ENCODE data around the gene ITPRIPL2. TPM values are rescaled to one million over a fixed set of nuclear protein-coding genes. Genes with fewer than 3 reads are reported as not detected.

The ITPRIPL2 gene
- total and polyA plus RNA-seq, 11 donors: 3.1 to 43.2 (median 14.1) TPM

DNA sequence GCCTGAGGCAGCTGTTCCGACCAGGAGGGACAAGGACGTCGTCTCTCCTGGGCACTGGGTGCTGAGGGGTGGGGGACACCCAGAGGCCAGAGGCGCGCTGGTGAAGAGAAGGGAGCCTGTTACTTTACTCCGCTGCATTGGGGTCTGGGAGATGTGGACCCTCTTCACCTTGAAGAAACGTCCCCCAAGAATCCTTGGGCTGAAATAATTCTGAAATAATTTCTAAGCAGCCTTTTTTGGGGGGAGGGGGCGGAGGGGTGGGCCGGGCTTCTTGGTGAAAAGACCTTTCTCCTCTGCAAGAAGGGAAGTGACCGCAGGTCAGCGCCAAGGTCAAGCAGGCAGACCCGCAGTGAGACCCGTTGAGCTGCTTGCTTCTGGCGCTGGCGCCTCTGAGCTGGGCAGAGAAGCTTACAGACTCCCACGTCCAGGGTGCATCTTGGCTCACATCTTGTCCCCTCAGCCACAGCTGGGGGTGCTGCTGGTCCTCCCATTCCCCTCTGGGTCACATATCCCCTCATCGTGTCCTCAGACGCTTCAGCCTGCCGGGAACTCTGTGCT lies 55.4 kb downstream of the ITPRIPL2 start:
- 23 to 29% (median 28%) methylated on average over 13 to 19 of the region's 19 CpGs for WGBS, 4 donors
- peaks cover 0 to 21% (median 6%) of the 10 kb centered on the region in 12 donors for H3K4me1 ChIP-seq
- no peak for DNase-seq
- intact Hi-C loops (cut with DNase I): loop anchor here in 7 of 10 donors (5.0 to 10.0 kb wide), 6 partner anchors 54 to 333 kb away; partner anchors contain the start of gene ITPRIPL2 (in 1 of the 7)
- no peaks in the 10 kb centered on the region for H3K9me3 ChIP-seq
- TF ChIP-seq POLR2A (IDR thresholded peaks at IDR 0.05): no peak
- TF ChIP-seq, protein P1, sequence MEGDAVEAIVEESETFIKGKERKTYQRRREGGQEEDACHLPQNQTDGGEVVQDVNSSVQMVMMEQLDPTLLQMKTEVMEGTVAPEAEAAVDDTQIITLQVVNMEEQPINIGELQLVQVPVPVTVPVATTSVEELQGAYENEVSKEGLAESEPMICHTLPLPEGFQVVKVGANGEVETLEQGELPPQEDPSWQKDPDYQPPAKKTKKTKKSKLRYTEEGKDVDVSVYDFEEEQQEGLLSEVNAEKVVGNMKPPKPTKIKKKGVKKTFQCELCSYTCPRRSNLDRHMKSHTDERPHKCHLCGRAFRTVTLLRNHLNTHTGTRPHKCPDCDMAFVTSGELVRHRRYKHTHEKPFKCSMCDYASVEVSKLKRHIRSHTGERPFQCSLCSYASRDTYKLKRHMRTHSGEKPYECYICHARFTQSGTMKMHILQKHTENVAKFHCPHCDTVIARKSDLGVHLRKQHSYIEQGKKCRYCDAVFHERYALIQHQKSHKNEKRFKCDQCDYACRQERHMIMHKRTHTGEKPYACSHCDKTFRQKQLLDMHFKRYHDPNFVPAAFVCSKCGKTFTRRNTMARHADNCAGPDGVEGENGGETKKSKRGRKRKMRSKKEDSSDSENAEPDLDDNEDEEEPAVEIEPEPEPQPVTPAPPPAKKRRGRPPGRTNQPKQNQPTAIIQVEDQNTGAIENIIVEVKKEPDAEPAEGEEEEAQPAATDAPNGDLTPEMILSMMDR (IDR thresholded peaks at IDR 0.05): no peak
- H3K4me3 ChIP-seq: peak overlapping the region in 10 of 12 donors; percentile 46 to 69 (median 60)
- H3K27me3 ChIP-seq: peaks cover 0 to 35% (median 15%) of the 10 kb centered on the region in 9 donors
- no peak for ATAC-seq
- peak overlapping the region in 4 of 12 donors; percentile 38 to 63 (median 57) for H3K27ac ChIP-seq
- H3K36me3 ChIP-seq: no peaks in the 10 kb centered on the region

DNA sequence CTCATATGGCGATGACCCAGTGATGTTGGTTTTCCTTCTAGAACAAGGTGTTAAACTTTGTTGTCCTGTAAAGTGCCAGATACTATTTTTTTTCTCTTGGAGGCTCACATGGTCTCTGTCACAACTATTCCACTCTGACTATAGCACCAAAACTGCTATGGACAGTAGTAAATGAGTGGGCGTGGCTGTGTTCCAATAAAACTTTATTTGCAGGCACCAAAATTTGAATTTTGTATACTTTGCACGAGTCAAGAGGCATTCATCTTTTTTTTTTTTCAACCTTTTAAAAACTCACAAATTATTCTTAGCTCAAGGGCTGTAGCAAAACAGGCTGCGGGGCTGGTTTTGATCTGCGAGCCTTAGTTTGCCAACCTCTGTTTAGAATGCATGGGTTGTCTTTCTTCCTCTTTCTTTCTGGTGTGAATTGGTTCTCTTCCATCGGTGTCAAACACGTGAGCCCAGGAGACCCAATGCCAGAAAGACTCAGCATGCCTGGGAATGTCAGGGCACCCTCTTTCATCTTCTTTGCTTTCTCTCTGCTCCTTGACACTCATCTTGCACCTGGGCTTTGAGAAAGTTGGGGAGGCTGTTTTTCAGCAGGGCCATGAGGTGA lies 56.4 kb downstream of the ITPRIPL2 start:
- no peak for DNase-seq
- ATAC-seq: no peak
- no peak overlapping the region for H3K27ac ChIP-seq
- TF ChIP-seq POLR2A (IDR thresholded peaks at IDR 0.05): no peak
- TF ChIP-seq, protein P1 (IDR thresholded peaks at IDR 0.05): no peak
- peaks cover 0 to 21% (median 6%) of the 10 kb centered on the region in 12 donors for H3K4me1 ChIP-seq
- H3K9me3 ChIP-seq: no peaks in the 10 kb centered on the region
- 77 to 83% (median 80%) methylated on average over 7 of the region's 7 CpGs for WGBS, 4 donors
- intact Hi-C loops (cut with DNase I): loop anchor here in 1 of 10 donors (5.0 to 10.0 kb wide), 2 partner anchors 78 to 335 kb away; no protein-coding TSS in a partner anchor
- H3K27me3 ChIP-seq: peaks cover 0 to 35% (median 15%) of the 10 kb centered on the region in 9 donors
- H3K4me3 ChIP-seq: no peak overlapping the region
- H3K36me3 ChIP-seq: no peaks in the 10 kb centered on the region

Other genes starting within 250 kb of the ITPRIPL2 start
- gene SMG1, start 187.6 kb upstream of the ITPRIPL2 start, total RNA-seq: 10 to 100 TPM; 35.9 to 78.0 (median 52.5) TPM
- gene SMG1, start 187.6 kb upstream of the ITPRIPL2 start, polyA plus RNA-seq: 10 to 100 TPM; 15.9 to 25.5 TPM
- 1 to 10 TPM in 4 of 9 donors, under 1 TPM in 5; 0.69 to 2.3 (median 0.96) TPM for gene TMC7, start 130.0 kb upstream of the ITPRIPL2 start, total RNA-seq
- gene TMC7, start 130.0 kb upstream of the ITPRIPL2 start, polyA plus RNA-seq: 1 to 10 TPM in 1 of 2 donors, under 1 TPM in 1; 0.84 to 1.1 TPM
- gene COQ7, start 46.4 kb upstream of the ITPRIPL2 start, total RNA-seq: 10 to 100 TPM; 24.9 to 45.1 (median 39.5) TPM
- 10 to 100 TPM; 23.9 to 26.1 TPM for gene COQ7, start 46.4 kb upstream of the ITPRIPL2 start, polyA plus RNA-seq
- 1 to 10 TPM in 3 of 9 donors, under 1 TPM in 6; 0.23 to 5.2 (median 0.76) TPM for gene SYT17, start 54.3 kb downstream of the ITPRIPL2 start, total RNA-seq
- under 1 TPM; 0.38 to 0.53 TPM for gene SYT17, start 54.3 kb downstream of the ITPRIPL2 start, polyA plus RNA-seq
- gene CLEC19A, start 171.8 kb downstream of the ITPRIPL2 start, total RNA-seq: not detected
- not detected for gene CLEC19A, start 171.8 kb downstream of the ITPRIPL2 start, polyA plus RNA-seq